G401 (cell line): Measurements from ENCODE around the gene KCNK18. TPM values are rescaled to one million over a fixed set of nuclear protein-coding genes. Genes with fewer than 3 reads are reported as not detected.
"Not testable (repeated sequence)": the region's sequence is repeated elsewhere in the genome, so short reads cannot be mapped to it uniquely, and the experiment has no call there.

Source experiments
- DNase-seq: peaks from one replicate; pipeline ENCODE4 v3.0.0-alpha.2; 2015; ENCODE audit warnings: low spot score
- in situ Hi-C: cut with HindIII; loops from 2 replicates; pipeline ENCODE4 v1.10.0; 2016; ENCODE audit warnings: low sequenced_read_pairs, mixed read lengths
- total RNA-seq: library from RNA; depleted of rRNA; stranded (reverse); fragments of >200 nt; shearing (Covaris generic); gene quantifications from 2 replicates; pipeline ENCODE4 v1.2.3, GENCODE V29; 2014

Gene KCNK18
- total RNA-seq, 1 experiment from 2014 or later, result not detected

DNA sequence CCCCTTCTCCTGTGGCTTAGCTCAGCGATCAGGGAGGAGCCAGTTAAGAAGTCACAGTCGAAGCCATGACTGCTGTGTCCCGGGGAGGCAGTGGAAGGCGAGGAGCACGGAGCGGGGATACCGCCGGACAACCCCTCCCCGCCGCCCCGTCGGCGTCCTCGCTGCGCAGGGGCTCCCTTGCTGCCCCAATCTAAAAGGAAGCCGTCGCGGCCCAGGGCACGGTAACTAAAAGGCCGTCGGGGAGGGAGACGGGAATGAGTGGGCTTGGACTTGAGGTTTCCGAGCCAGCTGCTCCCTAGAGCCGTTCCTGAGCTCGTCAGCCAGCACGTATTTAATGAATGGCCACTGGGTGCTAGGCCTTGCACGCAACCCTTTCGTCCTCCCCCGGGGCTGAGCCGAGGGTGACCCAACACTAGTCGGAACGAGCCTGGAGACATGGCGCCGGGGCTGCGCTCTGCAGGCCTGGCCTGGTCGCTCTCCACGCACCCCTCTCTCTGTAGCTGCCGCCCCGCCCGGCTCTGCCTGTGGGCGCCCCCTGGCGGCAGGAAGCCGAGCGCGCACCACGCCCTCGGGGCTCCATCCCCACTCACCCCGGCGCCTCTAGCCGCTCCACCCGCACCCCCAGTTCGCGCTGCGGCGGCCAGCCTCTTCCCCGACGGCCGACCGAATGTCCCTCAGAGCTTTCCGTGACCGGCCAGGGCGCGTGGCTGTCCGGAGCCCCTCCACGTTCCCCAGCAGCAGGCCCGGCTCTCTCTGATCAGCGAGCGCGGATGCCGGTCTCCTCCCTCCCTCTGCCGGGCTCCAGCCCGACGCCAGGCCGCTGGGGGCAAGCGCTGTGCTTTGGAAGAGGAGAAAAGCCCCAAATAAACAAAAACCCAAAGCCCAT, 29.3 kb upstream of the KCNK18 start:
- in situ Hi-C loops, result loop anchor here (25.0 kb wide), 1 partner anchor 356 kb away; no protein-coding TSS in a partner anchor
- no peak for DNase-seq

DNA sequence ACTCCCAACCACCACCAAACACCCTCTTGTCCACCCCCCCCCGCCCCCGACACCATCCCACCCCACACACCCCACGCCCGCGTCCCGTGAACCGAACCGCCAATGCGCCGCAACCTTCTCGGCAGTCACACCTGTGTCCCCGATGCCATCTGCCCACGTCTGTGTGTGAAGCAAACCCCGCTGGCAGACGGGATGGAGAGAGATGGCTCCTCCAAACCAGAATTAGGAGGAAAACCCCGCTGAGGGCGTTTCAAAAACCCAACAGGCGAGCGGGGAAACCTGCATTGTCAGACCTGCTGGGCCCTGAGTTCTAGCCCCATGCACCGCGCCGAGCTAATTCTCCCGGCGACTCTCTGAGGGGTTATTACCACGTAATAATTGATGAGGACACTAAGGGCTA, 28.6 kb upstream of the KCNK18 start:
- no peak for DNase-seq
- in situ Hi-C loops, result loop anchor here (25.0 kb wide), 1 partner anchor 356 kb away; no protein-coding TSS in a partner anchor

DNA sequence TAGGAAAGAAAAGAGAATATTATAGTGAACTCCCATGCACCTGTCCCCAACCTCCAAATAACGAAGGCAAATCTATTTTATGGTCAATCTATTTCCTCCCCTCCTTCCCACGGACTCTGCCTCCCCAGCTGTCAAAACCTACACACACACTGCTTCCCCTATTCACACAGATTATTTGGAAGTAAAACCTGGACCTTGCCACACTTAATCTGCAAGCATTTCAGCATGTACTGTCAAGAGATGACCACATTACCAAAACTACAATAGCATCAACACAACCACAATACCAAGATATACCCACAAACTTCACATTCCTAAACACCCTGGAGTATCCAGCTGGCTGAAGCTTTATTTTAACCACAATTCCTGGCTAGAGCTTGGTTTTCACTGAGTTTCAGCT, 27.8 kb upstream of the KCNK18 start:
- in situ Hi-C loops, result loop anchor here (25.0 kb wide), 1 partner anchor 357 kb away; no protein-coding TSS in a partner anchor
- DNase-seq, result no peak

DNA sequence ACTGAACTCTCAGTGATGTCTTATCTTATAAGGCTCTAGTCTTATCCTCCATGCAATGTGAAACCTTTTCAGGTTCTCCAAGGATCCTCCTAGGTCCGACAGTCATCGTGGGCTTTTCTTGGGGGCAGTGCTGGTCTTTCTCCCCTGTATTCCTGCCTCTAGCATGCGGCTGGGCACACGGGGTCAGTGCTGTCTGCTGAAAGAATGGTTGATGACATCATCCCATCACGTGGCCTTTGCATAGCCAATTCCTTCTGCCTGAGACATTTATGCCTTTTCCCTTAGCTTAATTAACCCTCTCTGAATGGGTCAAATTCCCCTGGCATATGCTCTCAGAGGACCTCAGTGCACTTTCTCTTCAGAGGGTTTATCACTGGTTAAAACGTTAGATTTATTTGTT, 27.0 kb upstream of the KCNK18 start:
- no peak for DNase-seq
- in situ Hi-C loops, result loop anchor here (25.0 kb wide), 1 partner anchor 358 kb away; no protein-coding TSS in a partner anchor

DNA sequence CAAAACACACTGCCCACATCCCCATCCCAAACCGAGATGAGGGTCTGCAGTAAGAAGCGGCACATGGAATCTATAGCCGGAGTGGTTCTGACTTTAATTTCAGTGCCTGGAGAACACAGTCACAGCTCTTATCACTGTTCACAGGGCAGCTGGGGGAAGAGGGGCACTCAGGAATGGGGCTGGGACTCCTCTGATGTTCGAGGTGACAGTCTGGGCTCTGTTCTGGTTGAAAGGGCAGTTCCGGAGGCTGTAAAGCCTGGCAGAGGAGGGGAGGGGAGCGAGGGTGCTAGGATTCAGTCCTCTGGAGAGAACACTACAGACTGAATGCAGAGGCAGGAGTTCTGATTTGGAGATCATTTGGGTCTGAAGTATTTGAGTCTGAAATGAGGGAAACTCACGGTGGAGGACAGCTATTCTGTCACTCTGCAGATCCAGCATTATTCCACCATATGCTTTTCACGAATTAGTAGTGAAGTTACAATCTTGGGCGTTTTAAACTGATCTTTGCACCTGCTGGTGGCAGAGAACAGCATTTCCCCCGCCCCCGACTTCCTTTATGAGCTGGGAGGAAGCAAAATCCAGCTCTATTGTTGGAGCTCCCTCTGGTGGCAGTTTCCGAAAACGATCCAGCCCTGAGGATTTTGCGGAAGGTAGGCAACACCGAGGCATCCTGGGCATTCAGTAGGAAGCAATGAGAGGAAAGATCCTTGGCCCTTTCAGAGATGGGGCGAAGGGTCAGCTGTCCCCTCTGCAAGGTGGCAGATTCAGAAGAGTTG, 22.7 kb upstream of the KCNK18 start:
- in situ Hi-C loops, result loop anchor here (25.0 kb wide), 1 partner anchor 362 kb away; no protein-coding TSS in a partner anchor
- peak; percentile 90 for DNase-seq

DNA sequence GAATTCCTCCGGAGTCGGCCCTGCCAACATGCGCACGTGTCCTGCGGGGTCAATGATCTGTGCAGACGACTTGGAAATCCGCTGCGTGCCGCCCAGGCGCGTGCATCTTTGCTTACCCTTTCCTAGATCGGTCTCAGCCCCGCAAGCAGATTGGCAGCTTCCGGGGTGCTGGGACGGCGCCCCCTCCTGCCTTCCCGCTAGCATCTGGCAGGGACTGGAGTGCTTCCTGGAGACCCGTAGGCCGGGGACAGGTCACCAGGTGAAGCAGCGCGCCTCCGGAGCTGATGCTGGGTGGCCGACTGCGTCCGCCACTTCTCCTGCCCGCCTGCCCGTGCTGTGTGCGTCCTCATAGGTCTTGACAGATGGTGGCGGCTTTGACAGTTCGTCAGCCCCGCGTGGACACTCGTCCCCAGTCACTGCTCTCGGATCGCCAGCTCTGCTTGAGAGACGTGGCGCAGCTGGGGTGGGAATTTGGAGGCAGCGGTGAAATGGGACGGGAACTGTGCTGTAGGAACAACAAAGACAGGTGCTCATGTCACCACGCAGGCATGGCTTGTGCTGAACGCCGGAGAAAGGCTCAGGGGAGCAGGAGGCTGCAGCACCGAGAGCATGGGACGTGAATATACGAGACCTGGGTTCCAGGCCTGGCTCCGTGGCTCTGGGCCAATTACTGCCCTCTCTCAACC, 21.9 kb upstream of the KCNK18 start:
- in situ Hi-C loops, result no loop called here
- peak; percentile 52 for DNase-seq

DNA sequence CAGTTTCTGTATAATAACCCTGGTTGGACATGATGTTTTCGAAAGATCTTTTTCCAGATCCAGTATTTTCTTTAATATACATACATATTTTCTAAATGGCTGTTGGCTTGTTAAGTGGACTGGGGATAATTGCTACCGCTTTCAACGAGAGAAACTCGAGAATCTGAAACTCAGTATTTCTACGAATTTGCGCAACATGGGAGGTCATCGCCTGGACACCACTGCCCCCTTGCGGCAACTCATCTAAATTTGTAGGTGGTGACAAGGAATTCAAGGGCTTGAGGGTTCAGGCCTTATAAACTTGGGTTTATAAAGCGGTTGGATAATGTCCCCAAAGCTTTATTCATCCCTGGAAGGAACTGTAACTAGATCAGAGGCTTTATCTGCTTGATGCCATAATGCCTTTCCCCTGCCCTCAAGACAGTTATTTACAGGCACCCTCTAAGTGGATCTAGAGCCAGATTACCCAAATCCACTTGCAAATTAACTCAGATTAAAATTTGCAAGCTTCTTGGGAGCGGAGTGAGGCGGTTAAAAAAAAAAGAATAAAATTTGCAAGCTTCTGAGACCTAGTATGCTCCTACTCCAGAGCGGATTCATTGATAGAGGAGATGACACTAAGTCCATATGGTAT, 21.3 kb upstream of the KCNK18 start:
- peak; percentile 81 for DNase-seq
- in situ Hi-C loops, result no loop called here

DNA sequence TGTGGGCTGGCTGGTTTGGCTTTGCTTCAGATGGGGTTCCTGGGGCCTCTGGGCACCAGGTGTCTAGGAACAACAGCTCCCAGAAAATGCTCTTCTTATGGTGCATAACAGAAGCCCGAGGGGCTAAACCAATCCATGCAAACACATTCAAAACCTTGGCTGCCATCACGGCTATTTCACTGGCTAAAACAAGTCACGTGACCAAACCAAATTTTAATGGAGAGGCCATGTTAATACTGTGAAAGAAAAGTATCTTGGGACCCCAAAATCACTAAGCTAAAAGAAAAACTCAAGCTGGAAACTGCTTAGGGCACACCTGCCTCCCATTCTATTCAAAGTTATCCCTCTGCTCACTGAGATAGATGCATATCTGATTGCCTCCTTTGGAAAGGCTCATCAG, 19.1 kb upstream of the KCNK18 start:
- in situ Hi-C loops, result no loop called here
- no peak for DNase-seq

DNA sequence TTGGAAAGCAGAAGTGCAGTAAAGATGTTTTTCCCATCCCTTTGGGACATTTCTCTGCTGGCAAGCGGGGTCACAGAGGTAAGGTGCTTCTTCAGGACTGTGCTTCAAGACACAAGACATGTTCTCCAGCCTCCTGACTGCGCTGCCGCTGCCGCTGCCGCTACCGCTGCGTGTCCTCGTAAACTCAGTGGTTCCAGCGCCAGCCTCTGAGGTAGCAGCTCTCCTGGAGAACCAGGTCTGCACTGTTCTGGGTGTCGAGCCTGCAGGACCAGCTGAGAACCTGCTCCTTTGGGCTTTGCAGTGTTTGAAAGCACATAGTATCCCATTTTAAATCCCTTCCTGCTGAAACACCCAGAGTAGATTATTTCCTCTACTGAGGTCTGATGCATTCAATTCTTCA, 13.0 kb upstream of the KCNK18 start:
- in situ Hi-C loops, result no loop called here
- no peak for DNase-seq

DNA sequence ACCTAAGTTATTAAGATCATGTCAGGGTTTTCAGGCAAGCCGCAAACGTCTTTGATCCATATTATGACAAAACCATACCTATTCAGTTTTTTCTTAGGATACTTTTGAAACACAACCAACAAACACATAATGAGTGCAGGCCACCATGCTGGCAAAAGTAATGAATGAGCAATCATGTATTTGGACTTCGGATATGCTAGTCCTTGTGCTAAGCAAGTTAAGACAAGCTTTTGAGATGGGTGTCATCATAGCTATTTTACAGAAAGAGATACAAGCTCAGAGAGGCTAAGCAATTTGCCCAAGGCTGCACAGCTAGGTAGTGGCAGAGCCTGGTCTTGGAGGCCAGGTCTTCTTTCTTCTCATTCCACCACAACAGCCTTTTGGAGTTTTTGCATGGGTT, 12.5 kb upstream of the KCNK18 start:
- in situ Hi-C loops, result no loop called here
- no peak for DNase-seq

DNA sequence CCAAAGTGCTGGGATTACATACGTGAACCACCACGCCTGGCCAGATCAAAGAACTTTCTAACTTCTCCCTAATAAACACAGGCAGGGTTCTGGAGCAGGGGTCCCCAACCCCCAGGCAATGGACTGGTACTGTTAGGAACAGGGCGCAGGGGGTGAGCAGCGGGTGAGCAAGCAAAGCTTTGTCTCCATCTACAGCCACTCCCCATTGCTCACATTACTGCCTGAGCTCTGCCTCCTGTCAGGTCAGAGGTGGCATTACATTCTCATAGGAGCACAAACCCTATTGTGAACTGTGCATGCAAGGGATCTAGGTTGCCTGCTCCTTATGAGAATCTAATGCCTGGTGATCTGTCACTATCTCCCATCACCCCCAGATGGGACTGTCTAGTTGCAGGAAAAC, 11.5 kb upstream of the KCNK18 start:
- DNase-seq, in situ Hi-C loops: not testable (repeated sequence)

DNA sequence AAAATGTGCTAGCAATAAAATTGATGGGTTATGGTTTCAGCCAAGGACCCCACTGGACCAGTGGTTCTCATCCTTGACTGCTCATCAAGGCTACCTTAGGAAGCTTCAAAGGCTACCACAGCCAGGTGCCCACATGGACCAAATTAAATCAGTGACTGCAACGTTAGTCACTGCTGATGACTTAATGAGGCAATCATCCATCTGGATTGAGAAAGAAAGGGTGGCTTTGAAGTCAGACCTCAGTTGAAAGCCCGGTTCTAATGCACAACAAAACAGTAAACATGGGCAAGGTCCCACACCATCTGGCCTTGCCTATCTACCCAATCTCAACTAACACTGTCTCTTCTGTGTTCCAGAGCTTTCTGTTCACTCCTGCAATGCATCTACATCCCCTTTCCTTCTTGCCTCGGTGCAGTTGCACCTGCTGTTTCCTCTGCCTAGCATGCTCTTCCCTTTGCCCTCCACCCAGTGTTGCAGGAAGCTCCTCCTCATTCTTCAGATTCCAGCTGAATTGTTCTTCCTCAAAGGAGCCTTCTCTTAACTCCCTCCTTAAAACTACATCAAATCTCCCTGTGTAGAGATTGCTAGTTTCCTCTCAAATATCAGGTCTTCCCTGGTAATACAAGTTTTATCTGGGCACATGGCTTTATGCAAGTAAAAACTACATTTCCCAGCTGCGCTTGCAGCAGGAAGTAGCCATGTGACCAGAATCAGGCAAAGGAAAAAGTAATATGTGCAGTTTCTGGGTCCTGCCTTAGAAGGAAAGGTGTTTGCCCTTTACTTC, 10.3 kb upstream of the KCNK18 start:
- in situ Hi-C loops, result no loop called here
- no peak for DNase-seq

DNA sequence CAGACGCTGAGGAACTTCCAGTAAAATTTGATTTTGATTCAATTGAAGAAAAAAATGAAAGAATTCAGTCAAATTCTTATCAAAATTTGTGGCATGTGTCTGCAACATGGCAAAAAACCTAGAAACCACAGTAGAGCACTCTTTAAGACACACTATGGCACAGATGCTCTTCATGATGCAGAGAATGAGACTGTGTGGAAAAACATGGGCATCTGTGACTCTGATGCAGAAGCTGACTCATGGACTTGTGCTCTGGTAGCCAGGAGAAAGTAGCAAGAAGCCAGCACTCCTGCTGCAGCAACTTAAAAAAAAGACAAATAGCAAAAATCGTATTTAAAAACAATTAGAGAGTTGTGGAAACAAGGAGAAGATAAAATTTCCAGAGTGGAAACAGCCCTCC, 8.9 kb upstream of the KCNK18 start:
- in situ Hi-C loops, result no loop called here
- DNase-seq, result no peak

DNA sequence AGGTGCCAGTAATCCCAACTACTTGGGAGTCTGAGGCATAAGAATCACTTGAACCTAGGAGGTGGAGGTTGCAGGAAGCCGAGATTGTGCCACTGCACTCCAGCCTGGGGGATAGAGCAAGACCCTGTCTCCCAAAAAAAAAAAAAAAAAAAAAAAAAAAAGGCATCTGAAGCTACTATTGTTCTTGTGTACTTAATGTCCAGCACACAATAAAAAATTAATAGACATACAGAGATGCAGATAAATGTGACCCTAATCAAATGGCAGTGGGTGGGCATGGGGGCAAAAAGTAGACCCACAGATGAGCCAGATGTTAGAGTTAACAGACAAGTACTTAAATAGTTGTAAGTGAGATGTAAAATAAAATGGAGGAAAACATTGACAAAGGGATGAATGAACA, 7.7 kb upstream of the KCNK18 start:
- in situ Hi-C loops, result no loop called here
- no peak for DNase-seq

DNA sequence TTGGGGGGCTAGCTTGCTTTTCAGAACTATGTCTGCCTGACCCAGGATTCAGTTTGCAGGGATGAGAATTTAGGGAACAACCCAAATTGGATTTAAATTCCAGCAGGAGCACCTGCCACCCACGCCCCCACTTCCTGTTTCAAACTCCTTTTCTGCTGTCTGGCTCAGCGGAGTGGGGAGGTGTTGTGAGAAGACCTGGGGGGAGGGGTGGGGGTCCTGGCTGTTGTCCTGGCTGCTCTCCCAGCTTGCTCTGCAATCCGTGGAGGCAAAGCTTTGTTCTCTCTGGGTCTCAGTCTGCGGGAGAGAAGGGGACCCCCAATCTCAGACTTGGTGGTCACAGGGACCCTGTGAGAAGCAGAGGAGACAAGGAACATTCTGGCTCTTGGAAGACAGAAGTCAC, 799 bp downstream of the KCNK18 start:
- DNase-seq, result no peak

DNA sequence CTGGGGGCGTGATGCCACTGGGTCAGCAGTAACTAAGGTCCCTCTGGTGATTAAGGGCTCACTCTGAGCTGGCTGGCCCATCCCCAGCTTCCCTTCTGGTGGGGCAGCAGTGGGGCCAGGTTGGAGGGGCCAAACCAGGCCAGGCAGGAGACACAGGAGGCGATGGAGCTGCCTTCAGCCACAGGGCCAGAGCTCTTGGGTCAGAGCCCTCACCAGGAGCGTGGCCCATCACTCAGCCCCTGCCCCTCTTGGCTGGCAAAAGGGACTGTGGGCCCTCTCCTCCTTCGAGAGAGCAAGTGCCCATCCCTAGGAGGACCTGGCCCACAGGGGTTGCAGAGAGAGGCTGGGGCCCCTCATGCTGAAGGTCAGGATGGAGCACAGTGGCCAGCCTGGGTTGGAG, 4.5 kb downstream of the KCNK18 start:
- in situ Hi-C loops, result no loop called here
- DNase-seq, result no peak

More for the DNA sequence above, 799 bp downstream of the KCNK18 start:
- in situ Hi-C loops, result no loop called here

DNA sequence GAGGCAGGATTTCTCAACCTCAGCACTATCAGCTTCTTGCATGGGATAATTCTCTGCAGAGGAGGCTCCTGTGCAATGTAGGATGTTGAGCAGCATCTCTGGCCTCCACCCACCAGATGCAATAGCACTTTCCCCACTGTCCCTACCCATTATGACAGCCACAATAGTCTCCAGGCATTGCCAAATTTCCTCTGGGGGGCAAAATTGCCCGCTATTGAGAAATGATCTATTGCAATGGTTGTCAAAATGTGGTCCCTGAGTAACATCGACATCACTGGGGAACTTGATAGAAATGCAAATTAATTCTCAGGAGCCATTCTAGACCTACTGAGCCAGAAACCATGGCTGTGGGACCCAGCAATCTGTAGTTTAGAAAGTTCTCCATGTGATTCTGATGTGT, 7.0 kb downstream of the KCNK18 start:
- in situ Hi-C loops, result no loop called here

DNA sequence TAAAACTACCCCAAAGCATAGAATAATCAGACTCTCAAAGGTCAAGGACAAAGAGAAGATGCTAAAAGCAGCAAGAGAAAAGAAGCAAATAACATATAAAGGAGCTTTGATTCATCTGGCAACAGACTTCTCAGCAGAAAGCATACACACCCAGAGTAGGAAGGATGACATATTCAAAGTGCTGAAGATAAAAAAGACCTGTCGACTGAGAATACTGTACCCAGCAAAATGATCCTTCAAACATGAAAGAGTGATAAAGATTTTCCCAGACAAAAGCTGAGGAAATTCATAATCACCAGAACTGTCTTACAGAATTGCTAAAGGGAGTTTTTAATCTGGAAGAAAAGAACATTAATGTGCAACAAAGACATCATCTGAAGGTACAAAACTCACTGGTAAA, 14.9 kb downstream of the KCNK18 start:
- in situ Hi-C loops, result no loop called here
- no peak for DNase-seq

More for the DNA sequence above, 7.0 kb downstream of the KCNK18 start:
- DNase-seq, result no peak
